ENCODE data around the gene MTMR8.
"Not testable (repeated sequence)": the region's sequence is repeated elsewhere in the genome, so short reads cannot be mapped to it uniquely, and the experiment has no call there.

MTMR8 gene

GRCh38 chrX:64428371-64428770, 33.1 kb upstream of the MTMR8 start:
- Histone ChIP-seq H3K27ac (no peak overlapping the region), H3K79me2 (ENCODE audit: insufficient read depth, low read depth) (no peaks in the 10 kb centered on the region), H3K4me3 (IDR thresholded peaks at IDR 0.05; ENCODE audit: insufficient read depth, low read depth, low read length) (no peak overlapping the region), H4K20me1 (ENCODE audit: insufficient read depth) (no peaks in the 10 kb centered on the region), H3K4me2 (0 out of 2 replicates have a peak overlapping the region, but pooled peaks have one; percentile 25), H3K36me3 (ENCODE audit: insufficient read depth) (no peaks in the 10 kb centered on the region), H3K27me3 (ENCODE audit: insufficient read depth, low read depth) (no peaks in the 10 kb centered on the region), H2AFZ (ENCODE audit: low read depth) (no peak overlapping the region), H3K9ac (no peak overlapping the region), H3K4me1 (ENCODE audit: low read depth, poor library complexity, severe bottlenecking) (peaks cover 21% of the 10 kb centered on the region)
- TF ChIP-seq CTCF (conservative IDR thresholded peaks at IDR 0.05; ENCODE audit: low read depth, low read length), result no peak

GRCh38 chrX:64427787-64428186, 32.5 kb upstream of the MTMR8 start:
- no peak overlapping the region for H3K4me3 ChIP-seq (IDR thresholded peaks at IDR 0.05; ENCODE audit: insufficient read depth, low read depth, low read length)
- 0 out of 2 replicates have a peak overlapping the region, but pooled peaks have one; percentile 14 for H2AFZ ChIP-seq (ENCODE audit: low read depth)
- H3K36me3 ChIP-seq (ENCODE audit: insufficient read depth), result no peaks in the 10 kb centered on the region
- H3K27me3 ChIP-seq (ENCODE audit: insufficient read depth, low read depth), result no peaks in the 10 kb centered on the region
- H3K4me2 ChIP-seq, result 0 out of 2 replicates have a peak overlapping the region, but pooled peaks have one; percentile 25
- TF ChIP-seq CTCF (conservative IDR thresholded peaks at IDR 0.05; ENCODE audit: low read depth, low read length), result no peak
- no peaks in the 10 kb centered on the region for H3K79me2 ChIP-seq (ENCODE audit: insufficient read depth, low read depth)
- H4K20me1 ChIP-seq (ENCODE audit: insufficient read depth), result no peaks in the 10 kb centered on the region
- no peak overlapping the region for H3K27ac ChIP-seq
- H3K9ac ChIP-seq, result no peak overlapping the region
- peaks cover 21% of the 10 kb centered on the region for H3K4me1 ChIP-seq (ENCODE audit: low read depth, poor library complexity, severe bottlenecking)

- no peaks in the 10 kb centered on the region for H3K79me2 ChIP-seq (ENCODE audit: insufficient read depth, low read depth)
- H2AFZ ChIP-seq (ENCODE audit: low read depth), result 0 out of 2 replicates have a peak overlapping the region, but pooled peaks have one; percentile 14
- H3K9ac ChIP-seq, result no peak overlapping the region
- no peak for TF ChIP-seq CTCF (conservative IDR thresholded peaks at IDR 0.05; ENCODE audit: low read depth, low read length)
- H3K27me3 ChIP-seq (ENCODE audit: insufficient read depth, low read depth), result no peaks in the 10 kb centered on the region
- no peak overlapping the region for H3K4me3 ChIP-seq (IDR thresholded peaks at IDR 0.05; ENCODE audit: insufficient read depth, low read depth, low read length)
- no peaks in the 10 kb centered on the region for H3K36me3 ChIP-seq (ENCODE audit: insufficient read depth)
- H3K27ac ChIP-seq, result no peak overlapping the region
- no peaks in the 10 kb centered on the region for H4K20me1 ChIP-seq (ENCODE audit: insufficient read depth)
- peaks cover 21% of the 10 kb centered on the region for H3K4me1 ChIP-seq (ENCODE audit: low read depth, poor library complexity, severe bottlenecking)
- no peak overlapping the region for H3K4me2 ChIP-seq
Measured at GRCh38 chrX:64427281-64427680, 32.0 kb upstream of the MTMR8 start.

- not testable (repeated sequence) for H3K4me1 ChIP-seq (ENCODE audit: low read depth, poor library complexity, severe bottlenecking); H3K27me3 ChIP-seq (ENCODE audit: insufficient read depth, low read depth); H2AFZ ChIP-seq (ENCODE audit: low read depth); H3K36me3 ChIP-seq (ENCODE audit: insufficient read depth); H3K27ac ChIP-seq; H3K4me3 ChIP-seq (IDR thresholded peaks at IDR 0.05; ENCODE audit: insufficient read depth, low read depth, low read length); H4K20me1 ChIP-seq (ENCODE audit: insufficient read depth); H3K4me2 ChIP-seq; H3K79me2 ChIP-seq (ENCODE audit: insufficient read depth, low read depth); H3K9ac ChIP-seq
Measured at GRCh38 chrX:64409730-64410129, 14.5 kb upstream of the MTMR8 start.

- H3K4me3 ChIP-seq (IDR thresholded peaks at IDR 0.05; ENCODE audit: insufficient read depth, low read depth, low read length), result no peak overlapping the region
- H3K9ac ChIP-seq, result no peak overlapping the region
- no peak for TF ChIP-seq CTCF (conservative IDR thresholded peaks at IDR 0.05; ENCODE audit: low read depth, low read length)
- no peaks in the 10 kb centered on the region for H3K36me3 ChIP-seq (ENCODE audit: insufficient read depth)
- H3K27me3 ChIP-seq (ENCODE audit: insufficient read depth, low read depth), result no peaks in the 10 kb centered on the region
- no peak overlapping the region for H3K4me2 ChIP-seq
- H2AFZ ChIP-seq (ENCODE audit: low read depth), result no peak overlapping the region
- no peak overlapping the region for H3K27ac ChIP-seq
- H3K4me1 ChIP-seq (ENCODE audit: low read depth, poor library complexity, severe bottlenecking), result peaks cover 3% of the 10 kb centered on the region
- H4K20me1 ChIP-seq (ENCODE audit: insufficient read depth), result no peaks in the 10 kb centered on the region
- H3K79me2 ChIP-seq (ENCODE audit: insufficient read depth, low read depth), result no peaks in the 10 kb centered on the region
Measured at GRCh38 chrX:64398088-64398487, 2.8 kb upstream of the MTMR8 start.
